Ecto neural progenitor cell (in vitro differentiated cells): Measurements from ENCODE around the gene GPC5.

Experiments used
- DNase-seq: peaks from one replicate; pipeline ENCODE4 v3.0.0-alpha.2; 2018; ENCODE audit warnings: low spot score

The GPC5 gene

GRCh38 chr13:91978571-91978970 lies 580.1 kb downstream of the GPC5 start:
- no peak for DNase-seq

- no peak for DNase-seq
Measured at GRCh38 chr13:91986761-91987483, 588.5 kb downstream of the GPC5 start.

- no peak for DNase-seq
Measured at GRCh38 chr13:91988331-91988730, 589.9 kb downstream of the GPC5 start.

- DNase-seq: no peak
Measured at GRCh38 chr13:92012787-92013186, 614.4 kb downstream of the GPC5 start.

GRCh38 chr13:92017737-92018136 lies 619.3 kb downstream of the GPC5 start:
- DNase-seq: no peak

GRCh38 chr13:92028695-92029094 lies 630.3 kb downstream of the GPC5 start:
- DNase-seq: no peak

GRCh38 chr13:92029641-92030040 lies 631.2 kb downstream of the GPC5 start:
- DNase-seq: no peak

GRCh38 chr13:92038905-92039304 lies 640.5 kb downstream of the GPC5 start:
- no peak for DNase-seq

GRCh38 chr13:92042522-92042921 lies 644.1 kb downstream of the GPC5 start:
- no peak for DNase-seq

GRCh38 chr13:92044351-92044750 lies 645.9 kb downstream of the GPC5 start:
- DNase-seq: no peak

GRCh38 chr13:92054389-92054788 lies 656.0 kb downstream of the GPC5 start:
- DNase-seq: no peak

GRCh38 chr13:92074658-92075057 lies 676.2 kb downstream of the GPC5 start:
- DNase-seq: no peak

GRCh38 chr13:92097337-92097903 lies 699.0 kb downstream of the GPC5 start:
- DNase-seq: no peak

GRCh38 chr13:92101801-92102200 lies 703.4 kb downstream of the GPC5 start:
- no peak for DNase-seq

GRCh38 chr13:92103689-92104153 lies 705.3 kb downstream of the GPC5 start:
- DNase-seq: no peak

- DNase-seq: no peak
Measured at GRCh38 chr13:92122186-92122853, 723.9 kb downstream of the GPC5 start.

GRCh38 chr13:92126399-92126798 lies 728.0 kb downstream of the GPC5 start:
- DNase-seq: no peak

GRCh38 chr13:92135509-92135908 lies 737.1 kb downstream of the GPC5 start:
- no peak for DNase-seq

GRCh38 chr13:92136449-92137155 lies 738.2 kb downstream of the GPC5 start:
- no peak for DNase-seq

GRCh38 chr13:92137520-92137919 lies 739.1 kb downstream of the GPC5 start:
- DNase-seq: no peak

GRCh38 chr13:92143766-92144165 lies 745.3 kb downstream of the GPC5 start:
- DNase-seq: no peak

GRCh38 chr13:92150606-92151005 lies 752.2 kb downstream of the GPC5 start:
- DNase-seq: no peak

- no peak for DNase-seq
Measured at GRCh38 chr13:92158346-92158745, 759.9 kb downstream of the GPC5 start.
